ENCODE data around the gene ACER2.
A peak's percentile ranks its signal among the peaks of the same experiment; 100 is the strongest.

Gene ACER2

DNA sequence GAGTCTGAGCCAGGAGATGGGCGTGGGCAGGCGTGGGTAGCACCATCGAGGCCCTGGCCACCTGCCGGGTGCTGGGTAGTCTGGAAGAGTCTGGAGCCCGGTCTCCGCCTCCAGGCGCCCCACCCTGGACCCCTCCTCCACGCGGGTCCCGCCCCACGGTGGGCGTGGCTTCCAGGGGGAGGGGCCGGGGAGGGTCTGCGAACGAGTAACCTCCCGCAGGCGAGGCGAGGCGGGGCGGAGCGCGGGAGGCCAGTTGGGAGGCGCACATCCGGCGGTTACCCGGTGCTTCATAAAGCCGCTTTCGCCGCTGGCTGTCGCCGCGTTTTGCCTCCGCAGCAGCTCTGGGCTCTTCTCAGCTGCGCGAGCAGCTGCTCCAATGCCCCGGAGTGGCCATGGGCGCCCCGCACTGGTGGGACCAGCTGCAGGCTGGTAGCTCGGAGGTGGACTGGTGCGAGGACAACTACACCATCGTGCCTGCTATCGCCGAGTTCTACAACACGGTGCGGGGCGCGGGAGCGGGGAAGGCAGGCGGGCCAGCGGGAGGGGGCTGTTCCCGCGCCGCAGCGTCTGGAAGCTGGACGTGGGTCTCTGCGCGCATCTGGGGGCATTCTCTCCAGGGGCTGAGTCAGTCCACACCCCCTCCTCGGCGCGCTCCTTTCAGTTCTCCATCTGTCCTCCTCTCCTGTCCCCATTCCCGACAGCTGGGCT, at the start of gene ACER2:
TSS of gene ACER2 (plus strand) at position 317 of the 708 bp plus-strand sequence. CDS start at position 393, 76 bp downstream.
- TF ChIP-seq SUZ12 (IDR thresholded peaks at IDR 0.05; ENCODE audit: extremely low read depth, insufficient read depth, insufficient read length) = no peak
- Histone ChIP-seq H3K9ac (ENCODE audit: insufficient read length, low read depth) (peak within 1 kb of the TSS; percentile 85), H3K9me3 (ENCODE audit: insufficient read depth, low read length) (no peaks in the 10 kb centered on the region; the same call in 1 of the 2 replicates), H3K4me3 (ENCODE audit: insufficient read length, low read depth) (peak within 1 kb of the TSS; percentile 84), H3K4me1 (ENCODE audit: insufficient read depth, insufficient read length) (peaks cover 4% of the 10 kb centered on the region), H3K27me3 (ENCODE audit: insufficient read depth, insufficient read length) (peaks cover 2% of the 10 kb centered on the region), H3K36me3 (ENCODE audit: insufficient read depth, insufficient read length, low read length) (no peaks in the 10 kb centered on the region)
- DNase-seq (ENCODE audit: low read depth, low spot score) = peak; percentile 92

DNA sequence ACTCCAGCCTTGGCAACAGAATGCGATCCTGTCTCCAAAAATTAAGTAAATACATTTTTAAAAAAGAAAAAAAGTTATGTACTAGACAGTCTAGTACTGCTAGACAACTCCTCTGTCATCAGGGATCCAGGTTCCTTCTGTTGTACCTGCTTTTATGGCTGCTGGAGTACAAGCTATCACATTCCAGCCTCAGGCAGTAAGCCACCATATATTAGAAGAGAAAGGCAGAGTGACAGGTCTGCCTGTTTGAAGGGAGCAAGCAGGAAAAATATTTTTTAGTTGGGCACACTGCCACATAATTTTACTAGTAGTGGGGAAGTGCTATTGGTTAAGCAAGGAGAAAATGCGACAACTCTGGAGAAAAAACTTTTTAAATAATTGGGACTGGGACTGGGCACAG, 39.7 kb upstream of the ACER2 start:
- DNase-seq (ENCODE audit: low read depth, low spot score) = no peak

DNA sequence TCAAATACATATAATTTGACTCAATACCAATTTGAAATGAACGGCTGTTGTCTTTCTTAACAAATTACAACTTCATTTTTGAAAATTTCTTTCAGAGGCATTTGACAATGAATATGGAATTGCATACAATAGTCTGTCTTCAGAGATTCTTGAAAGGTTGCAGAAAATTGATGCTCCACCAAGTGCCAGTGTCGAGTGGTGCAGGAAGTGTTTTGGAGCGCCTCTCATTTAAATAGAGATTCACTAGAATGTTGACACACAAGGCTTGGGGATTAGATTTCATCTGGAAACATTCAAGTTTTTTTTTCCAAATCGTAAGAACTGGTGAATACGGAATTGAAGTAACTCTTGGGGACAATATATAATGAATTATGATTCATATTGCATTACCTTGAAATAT, 36.9 kb upstream of the ACER2 start:
- no peaks in the 10 kb centered on the region for H3K27me3 ChIP-seq (ENCODE audit: insufficient read depth, insufficient read length)
- H3K36me3 ChIP-seq (ENCODE audit: insufficient read depth, insufficient read length, low read length) = peaks cover 39% of the 10 kb centered on the region
- no peaks in the 10 kb centered on the region for H3K9me3 ChIP-seq (ENCODE audit: insufficient read depth, low read length)
- no peak overlapping the region for H3K9ac ChIP-seq (ENCODE audit: insufficient read length, low read depth)
- no peak for DNase-seq (ENCODE audit: low read depth, low spot score)
- TF ChIP-seq YY1 (IDR thresholded peaks at IDR 0.05; ENCODE audit: insufficient read depth, insufficient read length) (no peak), SUZ12 (IDR thresholded peaks at IDR 0.05; ENCODE audit: extremely low read depth, insufficient read depth, insufficient read length) (no peak)
- H3K4me1 ChIP-seq (ENCODE audit: insufficient read depth, insufficient read length) = no peaks in the 10 kb centered on the region
- no peak overlapping the region for H3K4me3 ChIP-seq (ENCODE audit: insufficient read length, low read depth)

More for the DNA sequence above, 39.7 kb upstream of the ACER2 start:
- Histone ChIP-seq H3K4me1 (ENCODE audit: insufficient read depth, insufficient read length) (no peaks in the 10 kb centered on the region), H3K27me3 (ENCODE audit: insufficient read depth, insufficient read length) (no peaks in the 10 kb centered on the region), H3K9ac (ENCODE audit: insufficient read length, low read depth) (no peak overlapping the region), H3K9me3 (ENCODE audit: insufficient read depth, low read length) (no peaks in the 10 kb centered on the region), H3K36me3 (ENCODE audit: insufficient read depth, insufficient read length, low read length) (peaks cover 21% of the 10 kb centered on the region), H3K4me3 (ENCODE audit: insufficient read length, low read depth) (no peak overlapping the region)
- TF ChIP-seq YY1 (IDR thresholded peaks at IDR 0.05; ENCODE audit: insufficient read depth, insufficient read length) = no peak
- TF ChIP-seq ZNF274 (IDR thresholded peaks at IDR 0.05; ENCODE audit: low read depth, low read length) = no peak
- no peak for TF ChIP-seq SUZ12 (IDR thresholded peaks at IDR 0.05; ENCODE audit: extremely low read depth, insufficient read depth, insufficient read length)

DNA sequence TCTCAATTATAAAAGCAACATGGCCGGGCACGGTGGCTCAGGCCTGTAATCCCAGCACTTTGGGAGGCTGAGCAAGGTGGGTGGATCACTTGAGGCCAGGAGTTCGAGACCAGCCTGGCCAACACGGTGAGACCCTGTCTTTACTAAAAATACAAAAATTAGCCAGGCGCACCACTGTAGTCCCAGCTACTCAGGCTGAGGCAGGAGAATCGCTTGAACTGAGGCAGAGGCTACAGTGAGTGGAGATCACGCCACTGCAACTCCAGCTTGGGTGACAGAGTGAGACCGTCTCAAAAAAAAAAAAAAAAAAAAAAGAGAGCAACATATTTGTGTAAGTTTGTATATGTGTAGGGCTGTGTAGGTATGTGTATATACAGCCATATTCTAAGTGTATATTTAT, 36.2 kb upstream of the ACER2 start:
- no peak overlapping the region for H3K4me3 ChIP-seq (ENCODE audit: insufficient read length, low read depth)
- no peak for DNase-seq (ENCODE audit: low read depth, low spot score)
- peaks cover 45% of the 10 kb centered on the region for H3K36me3 ChIP-seq (ENCODE audit: insufficient read depth, insufficient read length, low read length)
- H3K27me3 ChIP-seq (ENCODE audit: insufficient read depth, insufficient read length) = no peaks in the 10 kb centered on the region
- no peaks in the 10 kb centered on the region for H3K9me3 ChIP-seq (ENCODE audit: insufficient read depth, low read length)
- no peaks in the 10 kb centered on the region for H3K4me1 ChIP-seq (ENCODE audit: insufficient read depth, insufficient read length)
- H3K9ac ChIP-seq (ENCODE audit: insufficient read length, low read depth) = no peak overlapping the region
- TF ChIP-seq YY1 (IDR thresholded peaks at IDR 0.05; ENCODE audit: insufficient read depth, insufficient read length) (no peak), SUZ12 (IDR thresholded peaks at IDR 0.05; ENCODE audit: extremely low read depth, insufficient read depth, insufficient read length) (no peak), ZNF274 (IDR thresholded peaks at IDR 0.05; ENCODE audit: low read depth, low read length) (no peak)

DNA sequence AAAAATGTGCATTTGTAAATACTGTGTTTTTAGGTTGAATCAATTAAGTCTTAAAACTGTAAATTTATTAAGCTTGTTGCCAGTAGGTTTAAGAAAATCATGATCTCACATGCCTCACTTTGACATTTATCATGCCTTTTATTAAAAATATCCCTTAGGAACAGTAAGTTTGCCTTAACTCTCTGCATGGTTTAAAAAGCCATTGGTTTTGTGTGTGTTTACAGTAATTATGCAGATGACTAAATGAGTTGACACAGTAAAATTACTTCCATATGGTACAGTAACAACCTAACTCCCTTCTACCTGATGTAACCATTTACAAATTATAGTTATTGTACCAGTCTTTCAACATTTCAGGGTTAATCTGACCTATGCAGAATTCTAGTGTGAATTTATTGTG, 35.3 kb upstream of the ACER2 start:
- DNase-seq (ENCODE audit: low read depth, low spot score) = no peak
- H3K36me3 ChIP-seq (ENCODE audit: insufficient read depth, insufficient read length, low read length) = peaks cover 55% of the 10 kb centered on the region

DNA sequence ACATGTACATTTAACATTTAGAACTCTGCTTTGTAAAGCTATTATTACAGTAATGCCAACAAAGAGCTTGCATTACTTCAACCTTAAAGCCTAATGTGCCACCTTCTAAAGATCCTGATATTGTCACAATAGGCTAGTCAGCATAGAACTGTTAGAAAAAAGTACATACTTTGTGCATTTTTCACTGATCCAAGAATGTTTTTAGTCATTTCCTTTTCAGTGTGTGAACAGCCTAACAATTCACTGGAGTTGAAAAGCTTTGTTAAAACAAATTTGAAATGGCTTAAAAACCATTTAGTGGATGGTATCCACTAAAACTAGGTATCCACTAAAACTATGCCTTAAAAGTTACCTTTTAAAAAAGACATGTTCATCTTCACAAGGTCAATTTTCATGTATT, 33.3 kb upstream of the ACER2 start:
- DNase-seq (ENCODE audit: low read depth, low spot score) = no peak
- Histone ChIP-seq H3K27me3 (ENCODE audit: insufficient read depth, insufficient read length) (no peaks in the 10 kb centered on the region), H3K9me3 (ENCODE audit: insufficient read depth, low read length) (no peaks in the 10 kb centered on the region), H3K4me3 (ENCODE audit: insufficient read length, low read depth) (no peak overlapping the region), H3K36me3 (ENCODE audit: insufficient read depth, insufficient read length, low read length) (peaks cover 65% of the 10 kb centered on the region), H3K4me1 (ENCODE audit: insufficient read depth, insufficient read length) (no peaks in the 10 kb centered on the region), H3K9ac (ENCODE audit: insufficient read length, low read depth) (no peak overlapping the region)
- no peak for TF ChIP-seq YY1 (IDR thresholded peaks at IDR 0.05; ENCODE audit: insufficient read depth, insufficient read length)
- TF ChIP-seq SUZ12 (IDR thresholded peaks at IDR 0.05; ENCODE audit: extremely low read depth, insufficient read depth, insufficient read length) = no peak
- TF ChIP-seq ZNF274 (IDR thresholded peaks at IDR 0.05; ENCODE audit: low read depth, low read length) = no peak

More for the DNA sequence above, 35.3 kb upstream of the ACER2 start:
- TF ChIP-seq ZNF274 (IDR thresholded peaks at IDR 0.05; ENCODE audit: low read depth, low read length) (no peak), YY1 (IDR thresholded peaks at IDR 0.05; ENCODE audit: insufficient read depth, insufficient read length) (no peak), SUZ12 (IDR thresholded peaks at IDR 0.05; ENCODE audit: extremely low read depth, insufficient read depth, insufficient read length) (no peak)
- Histone ChIP-seq H3K9me3 (ENCODE audit: insufficient read depth, low read length) (no peaks in the 10 kb centered on the region), H3K4me3 (ENCODE audit: insufficient read length, low read depth) (no peak overlapping the region), H3K27me3 (ENCODE audit: insufficient read depth, insufficient read length) (no peaks in the 10 kb centered on the region), H3K9ac (ENCODE audit: insufficient read length, low read depth) (no peak overlapping the region), H3K4me1 (ENCODE audit: insufficient read depth, insufficient read length) (no peaks in the 10 kb centered on the region)

DNA sequence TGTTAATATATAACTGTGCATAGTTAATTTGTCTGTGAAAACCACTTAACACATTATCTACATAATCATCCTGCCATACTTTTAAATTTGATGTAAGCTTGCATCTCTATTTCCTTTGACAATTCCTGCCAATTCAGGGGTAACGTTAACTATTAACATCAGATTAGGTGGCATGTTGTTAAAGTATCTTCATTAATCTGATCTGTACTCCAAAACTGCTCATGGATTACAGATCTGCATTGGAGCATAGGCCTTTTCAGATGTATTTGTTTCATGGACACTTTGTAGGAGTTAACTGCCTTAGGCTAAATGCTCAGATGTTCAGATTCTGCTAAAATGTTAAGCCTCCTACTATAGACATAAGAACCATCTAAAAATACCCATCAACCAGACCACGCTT, 31.9 kb upstream of the ACER2 start:
- no peak for DNase-seq (ENCODE audit: low read depth, low spot score)
- Histone ChIP-seq H3K9ac (ENCODE audit: insufficient read length, low read depth) (peak overlapping the region; percentile 99), H3K4me3 (ENCODE audit: insufficient read length, low read depth) (peak overlapping the region; percentile 98), H3K27me3 (ENCODE audit: insufficient read depth, insufficient read length) (no peaks in the 10 kb centered on the region), H3K4me1 (ENCODE audit: insufficient read depth, insufficient read length) (no peaks in the 10 kb centered on the region), H3K9me3 (ENCODE audit: insufficient read depth, low read length) (no peaks in the 10 kb centered on the region), H3K36me3 (ENCODE audit: insufficient read depth, insufficient read length, low read length) (peaks cover 61% of the 10 kb centered on the region)
- TF ChIP-seq SUZ12 (IDR thresholded peaks at IDR 0.05; ENCODE audit: extremely low read depth, insufficient read depth, insufficient read length) (no peak), ZNF274 (IDR thresholded peaks at IDR 0.05; ENCODE audit: low read depth, low read length) (no peak), YY1 (IDR thresholded peaks at IDR 0.05; ENCODE audit: insufficient read depth, insufficient read length) (no peak)

Measured in NT2/D1 (cell line).